PFSK-1 (cell line): ENCODE measurements around the gene LSM14A.

Experiments
- FOXP2 ChIP-seq: optimal IDR thresholded peaks from 2 replicates; pipeline ENCODE3; 2011; ENCODE audit warnings: borderline replicate concordance, control low read depth, inconsistent platforms; ENCODE audit not compliant: insufficient read depth; ENCODE audit errors: extremely low read length, extremely low read depth
- POLR2AphosphoS5 ChIP-seq: IDR thresholded peaks from 2 replicates; pipeline ENCODE4 v1.6.1; 2012; ENCODE audit warnings: low read depth, mild to moderate bottlenecking, control low read depth, low read length, moderate library complexity
- REST ChIP-seq, 2 experiments: IDR thresholded peaks; 2 replicates each; pipeline versions ENCODE4 v1.6.1 to v1.8.0; 2011 to 2012; ENCODE audit warnings: low read depth in 2 of 2, low read length in 2 of 2, control low read depth in 1 of 2, inconsistent platforms in 1 of 2, mild to moderate bottlenecking in 1 of 2, moderate library complexity in 1 of 2; ENCODE audit not compliant: insufficient read depth in 1 of 2
- SIN3A ChIP-seq: IDR thresholded peaks from 2 replicates; pipeline ENCODE4 v1.6.1; 2012; ENCODE audit warnings: mild to moderate bottlenecking, low read length, moderate library complexity, borderline replicate concordance; ENCODE audit not compliant: insufficient read depth
- TAF1 ChIP-seq: IDR thresholded peaks from 2 replicates; pipeline ENCODE4 v1.6.1; 2012; ENCODE audit warnings: low read length, control low read depth, borderline replicate concordance; ENCODE audit not compliant: insufficient read depth

LSM14A gene

DNA sequence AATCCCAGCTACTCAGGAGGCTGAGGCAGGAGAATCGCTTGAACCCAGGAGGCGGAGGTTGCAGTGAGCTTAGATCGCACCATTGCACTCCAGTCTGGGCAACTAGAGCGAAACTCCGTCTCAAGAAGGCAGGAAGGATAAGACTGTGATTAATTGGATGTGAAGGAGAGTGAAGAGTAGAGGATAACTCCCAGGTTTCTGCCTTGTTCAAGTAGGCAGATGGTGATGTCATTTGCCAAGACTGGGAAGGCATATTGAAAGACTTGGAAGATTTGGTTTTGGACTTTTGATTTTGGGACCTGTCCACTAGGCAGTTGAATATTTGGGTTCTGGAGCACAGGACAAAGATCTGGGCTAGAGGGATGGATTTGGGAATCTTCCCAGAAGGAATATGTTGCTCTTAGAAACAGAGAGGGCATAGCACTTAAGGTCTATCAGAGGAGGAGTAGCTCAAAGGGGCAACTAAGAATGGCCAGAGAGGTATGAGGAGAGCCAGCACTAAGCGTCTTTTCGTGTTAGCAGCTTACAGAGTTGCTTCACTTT lies 102.1 kb downstream of the LSM14A start:
- no peak for TF ChIP-seq FOXP2
- no peak for TF ChIP-seq POLR2AphosphoS5
- no peak for TF ChIP-seq SIN3A
- no peak for TF ChIP-seq REST (IDR thresholded peaks at IDR 0.05; ENCODE audit: insufficient read depth in 1 of 2, low read depth in 2 of 2, low read length in 2 of 2)
- no peak for TF ChIP-seq TAF1

GRCh38 chr19:34274827-34275625 lies 102.7 kb downstream of the LSM14A start:
- no peak for TF ChIP-seq SIN3A
- TF ChIP-seq TAF1, result no peak
- no peak for TF ChIP-seq REST (IDR thresholded peaks at IDR 0.05; ENCODE audit: insufficient read depth in 1 of 2, low read depth in 2 of 2, low read length in 2 of 2)
- no peak for TF ChIP-seq FOXP2
- no peak for TF ChIP-seq POLR2AphosphoS5

GRCh38 chr19:34275705-34276104 lies 103.4 kb downstream of the LSM14A start:
- TF ChIP-seq SIN3A, result no peak
- no peak for TF ChIP-seq FOXP2

- no peak for TF ChIP-seq POLR2AphosphoS5
- no peak for TF ChIP-seq REST (IDR thresholded peaks at IDR 0.05; ENCODE audit: insufficient read depth in 1 of 2, low read depth in 2 of 2, low read length in 2 of 2)
- TF ChIP-seq FOXP2, result no peak
- no peak for TF ChIP-seq SIN3A
- no peak for TF ChIP-seq TAF1
Observed at GRCh38 chr19:34276614-34277013, 104.3 kb downstream of the LSM14A start.

DNA sequence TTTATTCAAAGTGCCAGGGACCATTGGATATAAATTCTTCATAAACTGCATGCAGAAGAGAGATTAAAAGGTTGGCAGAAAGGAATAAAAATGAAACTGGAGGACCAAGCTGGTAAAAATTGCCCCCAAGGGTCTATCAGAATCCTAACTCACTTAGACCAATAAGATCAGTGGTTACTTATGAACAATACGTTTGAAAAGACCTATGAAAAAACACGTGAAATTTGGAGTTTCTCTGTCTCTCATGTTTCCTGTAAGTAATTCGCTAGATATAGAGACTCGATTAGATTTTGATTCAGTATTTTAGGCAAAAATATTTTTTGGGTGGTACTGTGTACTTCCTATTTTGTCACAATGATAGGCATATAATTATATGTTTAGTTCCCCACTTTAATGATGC lies 104.9 kb downstream of the LSM14A start:
- no peak for TF ChIP-seq FOXP2
- TF ChIP-seq POLR2AphosphoS5, result no peak
- TF ChIP-seq TAF1, result no peak
- TF ChIP-seq REST (IDR thresholded peaks at IDR 0.05; ENCODE audit: insufficient read depth in 1 of 2, low read depth in 2 of 2, low read length in 2 of 2), result no peak
- no peak for TF ChIP-seq SIN3A
